Hepatic stellate cell (primary cell): ENCODE results near the gene SETD5.

Experiments
- DNase-seq: peaks from one replicate; pipeline ENCODE4 v3.0.0; 2011; ENCODE audit warnings: low spot score

The SETD5 gene

DNA sequence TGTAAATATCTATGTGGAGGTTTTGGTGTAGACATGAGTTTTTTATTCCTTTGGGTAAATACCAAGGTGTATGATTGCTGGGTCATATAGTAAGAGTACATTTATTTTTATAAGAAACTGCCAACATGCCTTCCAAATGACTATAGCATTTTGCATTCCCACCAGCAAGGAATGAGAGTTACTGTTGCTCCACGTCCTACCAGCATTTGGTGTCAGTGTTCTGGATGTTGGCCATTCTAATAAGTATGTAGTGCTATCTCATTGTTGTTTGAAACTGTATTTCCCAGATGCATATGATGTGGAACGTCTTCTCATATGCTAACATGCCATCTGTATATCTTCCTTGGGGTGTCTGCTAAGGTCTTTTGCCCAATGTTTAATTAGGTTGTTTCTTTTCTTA is 117.5 kb downstream of the SETD5 start:
- DNase-seq = no peak

DNA sequence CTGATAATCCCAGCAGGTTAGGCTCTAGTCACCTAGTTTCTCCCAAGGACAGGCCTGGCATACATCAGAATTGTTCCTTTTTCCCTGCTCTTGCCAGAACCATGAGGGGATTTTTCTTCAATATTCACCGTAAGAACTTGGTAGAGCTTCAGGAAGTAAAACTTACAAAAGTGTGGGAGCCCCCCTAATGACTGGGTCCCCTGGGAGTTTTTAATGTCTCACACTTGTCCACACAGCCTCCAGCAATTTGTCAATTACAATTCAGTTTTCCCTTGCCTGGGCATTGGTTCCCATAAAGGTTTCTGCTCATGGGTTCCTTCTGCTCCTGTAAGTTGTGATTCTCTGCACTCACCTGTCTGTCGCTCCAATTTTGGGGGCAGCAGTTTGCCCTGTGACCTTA is 127.7 kb downstream of the SETD5 start:
- no peak for DNase-seq
